NCI-H748 (cell line): ENCODE results near the gene MAN1C1.
"Not testable (repeated sequence)": the region's sequence is repeated elsewhere in the genome, so short reads cannot be mapped to it uniquely, and the experiment has no call there.

Source experiments
- DNase-seq: peaks from one replicate; lab custom pipeline; 2025; ENCODE audit not compliant: unreplicated experiment; lab: John Stamatoyannopoulos, UW

MAN1C1 gene

GRCh38 chr1:25732821-25733220 is 116.2 kb downstream of the MAN1C1 start:
- no peak for DNase-seq

- no peak for DNase-seq
Measured at GRCh38 chr1:25733271-25733670, 116.7 kb downstream of the MAN1C1 start.

GRCh38 chr1:25734991-25735390 is 118.4 kb downstream of the MAN1C1 start:
- not testable (repeated sequence) for DNase-seq

GRCh38 chr1:25735956-25736529 is 119.5 kb downstream of the MAN1C1 start:
- DNase-seq, result no peak

- DNase-seq, result no peak
Measured at GRCh38 chr1:25737130-25737529, 120.5 kb downstream of the MAN1C1 start.

GRCh38 chr1:25738499-25738898 is 121.9 kb downstream of the MAN1C1 start:
- DNase-seq, result no peak

GRCh38 chr1:25739341-25739740 is 122.8 kb downstream of the MAN1C1 start:
- DNase-seq, result no peak

- DNase-seq, result no peak
Measured at GRCh38 chr1:25740071-25740470, 123.5 kb downstream of the MAN1C1 start.

- no peak for DNase-seq
Measured at GRCh38 chr1:25742316-25742715, 125.7 kb downstream of the MAN1C1 start.

GRCh38 chr1:25743164-25744139 is 126.9 kb downstream of the MAN1C1 start:
- DNase-seq, result no peak

GRCh38 chr1:25744140-25744581 is 127.6 kb downstream of the MAN1C1 start:
- no peak for DNase-seq

- no peak for DNase-seq
Measured at GRCh38 chr1:25744636-25745425, 128.2 kb downstream of the MAN1C1 start.

GRCh38 chr1:25746299-25747045 is 129.9 kb downstream of the MAN1C1 start:
- DNase-seq, result no peak

- no peak for DNase-seq
Measured at GRCh38 chr1:25747046-25747719, 130.6 kb downstream of the MAN1C1 start.

GRCh38 chr1:25748531-25749205 is 132.1 kb downstream of the MAN1C1 start:
- no peak for DNase-seq

GRCh38 chr1:25750923-25751605 is 134.5 kb downstream of the MAN1C1 start:
- DNase-seq, result no peak

GRCh38 chr1:25754470-25755181 is 138.0 kb downstream of the MAN1C1 start:
- DNase-seq, result no peak

- no peak for DNase-seq
Measured at GRCh38 chr1:25755475-25756125, 139.0 kb downstream of the MAN1C1 start.
